ENCODE results near the gene METRN.

METRN gene

DNA sequence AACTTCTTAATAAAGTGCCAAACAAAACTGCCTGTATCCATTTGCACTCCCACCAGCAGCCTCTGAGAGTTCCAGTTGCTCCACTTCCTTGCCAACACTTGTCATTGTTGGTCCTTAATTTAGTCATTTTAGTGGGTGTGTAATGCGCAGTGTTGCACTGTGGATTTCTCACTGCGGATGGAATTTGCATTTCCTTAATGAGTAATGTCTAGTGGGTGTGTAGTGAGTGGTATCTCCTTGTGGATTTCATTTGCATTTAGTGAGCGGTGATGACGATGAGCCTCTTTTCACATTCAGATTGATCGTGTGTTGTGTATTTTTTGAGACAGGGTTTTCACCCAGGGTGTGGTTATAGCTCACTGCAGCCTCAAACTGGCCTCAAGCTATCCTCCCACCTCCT, 41.5 kb downstream of the METRN start:
- TF ChIP-seq, protein P1, sequence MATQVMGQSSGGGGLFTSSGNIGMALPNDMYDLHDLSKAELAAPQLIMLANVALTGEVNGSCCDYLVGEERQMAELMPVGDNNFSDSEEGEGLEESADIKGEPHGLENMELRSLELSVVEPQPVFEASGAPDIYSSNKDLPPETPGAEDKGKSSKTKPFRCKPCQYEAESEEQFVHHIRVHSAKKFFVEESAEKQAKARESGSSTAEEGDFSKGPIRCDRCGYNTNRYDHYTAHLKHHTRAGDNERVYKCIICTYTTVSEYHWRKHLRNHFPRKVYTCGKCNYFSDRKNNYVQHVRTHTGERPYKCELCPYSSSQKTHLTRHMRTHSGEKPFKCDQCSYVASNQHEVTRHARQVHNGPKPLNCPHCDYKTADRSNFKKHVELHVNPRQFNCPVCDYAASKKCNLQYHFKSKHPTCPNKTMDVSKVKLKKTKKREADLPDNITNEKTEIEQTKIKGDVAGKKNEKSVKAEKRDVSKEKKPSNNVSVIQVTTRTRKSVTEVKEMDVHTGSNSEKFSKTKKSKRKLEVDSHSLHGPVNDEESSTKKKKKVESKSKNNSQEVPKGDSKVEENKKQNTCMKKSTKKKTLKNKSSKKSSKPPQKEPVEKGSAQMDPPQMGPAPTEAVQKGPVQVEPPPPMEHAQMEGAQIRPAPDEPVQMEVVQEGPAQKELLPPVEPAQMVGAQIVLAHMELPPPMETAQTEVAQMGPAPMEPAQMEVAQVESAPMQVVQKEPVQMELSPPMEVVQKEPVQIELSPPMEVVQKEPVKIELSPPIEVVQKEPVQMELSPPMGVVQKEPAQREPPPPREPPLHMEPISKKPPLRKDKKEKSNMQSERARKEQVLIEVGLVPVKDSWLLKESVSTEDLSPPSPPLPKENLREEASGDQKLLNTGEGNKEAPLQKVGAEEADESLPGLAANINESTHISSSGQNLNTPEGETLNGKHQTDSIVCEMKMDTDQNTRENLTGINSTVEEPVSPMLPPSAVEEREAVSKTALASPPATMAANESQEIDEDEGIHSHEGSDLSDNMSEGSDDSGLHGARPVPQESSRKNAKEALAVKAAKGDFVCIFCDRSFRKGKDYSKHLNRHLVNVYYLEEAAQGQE (IDR thresholded peaks at IDR 0.05; ENCODE audit: insufficient read depth in 1 of 2, low read depth in 2 of 2, low read length in 2 of 2): no peak
- no peak for TF ChIP-seq POLR2AphosphoS5 (IDR thresholded peaks at IDR 0.05; ENCODE audit: low read depth, low read length)
- TF ChIP-seq FOXP2 (optimal IDR thresholded peaks at IDR 0.05; ENCODE audit: borderline replicate concordance, extremely low read depth, extremely low read length, insufficient read depth): no peak
- TF ChIP-seq SIN3A (IDR thresholded peaks at IDR 0.05; ENCODE audit: borderline replicate concordance, insufficient read depth, low read length): no peak
- TF ChIP-seq TAF1 (IDR thresholded peaks at IDR 0.05; ENCODE audit: borderline replicate concordance, insufficient read depth, low read length): no peak

DNA sequence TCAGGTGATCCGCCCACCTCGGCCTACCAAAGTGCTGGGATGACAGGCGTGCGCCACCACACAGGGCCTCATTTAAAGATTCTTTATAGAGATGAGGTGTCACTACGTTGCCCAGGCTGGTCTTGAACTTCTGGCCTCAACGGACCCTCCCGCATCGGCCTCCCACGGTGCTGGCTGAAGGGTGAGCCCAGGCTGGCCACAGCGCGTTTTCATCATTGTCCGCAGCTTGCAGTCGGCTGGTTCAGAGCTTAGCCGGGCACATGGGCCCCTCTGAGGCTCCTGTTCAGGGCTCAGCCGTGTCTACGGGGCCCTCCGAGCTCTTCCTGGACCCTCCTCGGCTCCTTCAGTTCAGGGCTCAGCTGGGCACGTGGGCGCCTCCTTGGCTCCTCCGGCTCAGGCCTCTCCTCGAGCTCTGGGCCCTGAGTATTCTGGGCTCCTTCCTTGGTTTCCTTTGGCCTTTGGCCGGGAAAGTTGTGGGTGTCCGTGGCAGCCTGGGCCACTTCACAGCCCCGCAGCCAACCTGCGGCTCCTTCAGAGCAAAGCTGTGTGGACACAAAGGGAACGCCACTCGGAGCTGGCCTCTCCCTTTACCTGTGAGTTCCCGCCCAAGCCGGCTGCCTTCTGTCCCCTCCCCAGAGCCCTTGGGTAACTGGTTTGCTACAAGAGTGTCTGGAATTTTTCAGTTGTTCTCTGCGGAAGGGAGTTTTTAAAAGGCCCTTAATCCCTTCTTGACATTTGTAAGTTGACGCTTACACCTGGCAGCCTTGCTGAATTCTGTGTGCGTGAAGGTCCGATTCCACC, 44.4 kb downstream of the METRN start:
- TF ChIP-seq, protein P1 (IDR thresholded peaks at IDR 0.05; ENCODE audit: insufficient read depth in 1 of 2, low read depth in 2 of 2, low read length in 2 of 2): no peak
- TF ChIP-seq SIN3A (IDR thresholded peaks at IDR 0.05; ENCODE audit: borderline replicate concordance, insufficient read depth, low read length) (no peak), TAF1 (IDR thresholded peaks at IDR 0.05; ENCODE audit: borderline replicate concordance, insufficient read depth, low read length) (no peak), FOXP2 (optimal IDR thresholded peaks at IDR 0.05; ENCODE audit: borderline replicate concordance, extremely low read depth, extremely low read length, insufficient read depth) (no peak), POLR2AphosphoS5 (IDR thresholded peaks at IDR 0.05; ENCODE audit: low read depth, low read length) (no peak)

DNA sequence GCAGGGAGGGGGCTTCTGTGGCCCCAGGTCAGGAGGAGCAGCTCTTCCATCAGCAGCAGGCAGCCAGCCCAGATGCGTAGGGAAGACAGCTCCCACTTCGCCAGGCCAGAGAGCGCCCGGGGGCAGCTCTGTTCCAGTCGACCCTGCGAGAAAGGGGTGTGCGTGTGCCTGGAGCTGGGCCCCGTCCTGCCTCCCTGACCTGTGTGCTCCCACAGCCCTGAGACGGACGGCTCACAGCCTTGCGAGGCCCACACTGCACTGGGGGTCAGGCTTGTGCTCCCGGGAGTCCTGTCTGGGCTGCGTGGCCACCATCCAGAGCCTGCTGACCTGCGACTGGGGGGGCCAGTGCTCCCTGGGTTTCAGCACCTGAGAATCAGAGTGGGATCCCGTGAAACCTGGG, 45.1 kb downstream of the METRN start:
- TF ChIP-seq SIN3A (IDR thresholded peaks at IDR 0.05; ENCODE audit: borderline replicate concordance, insufficient read depth, low read length) (no peak), POLR2AphosphoS5 (IDR thresholded peaks at IDR 0.05; ENCODE audit: low read depth, low read length) (no peak), FOXP2 (optimal IDR thresholded peaks at IDR 0.05; ENCODE audit: borderline replicate concordance, extremely low read depth, extremely low read length, insufficient read depth) (no peak), TAF1 (IDR thresholded peaks at IDR 0.05; ENCODE audit: borderline replicate concordance, insufficient read depth, low read length) (no peak)
- TF ChIP-seq, protein P1 (IDR thresholded peaks at IDR 0.05; ENCODE audit: insufficient read depth in 1 of 2, low read depth in 2 of 2, low read length in 2 of 2): no peak

DNA sequence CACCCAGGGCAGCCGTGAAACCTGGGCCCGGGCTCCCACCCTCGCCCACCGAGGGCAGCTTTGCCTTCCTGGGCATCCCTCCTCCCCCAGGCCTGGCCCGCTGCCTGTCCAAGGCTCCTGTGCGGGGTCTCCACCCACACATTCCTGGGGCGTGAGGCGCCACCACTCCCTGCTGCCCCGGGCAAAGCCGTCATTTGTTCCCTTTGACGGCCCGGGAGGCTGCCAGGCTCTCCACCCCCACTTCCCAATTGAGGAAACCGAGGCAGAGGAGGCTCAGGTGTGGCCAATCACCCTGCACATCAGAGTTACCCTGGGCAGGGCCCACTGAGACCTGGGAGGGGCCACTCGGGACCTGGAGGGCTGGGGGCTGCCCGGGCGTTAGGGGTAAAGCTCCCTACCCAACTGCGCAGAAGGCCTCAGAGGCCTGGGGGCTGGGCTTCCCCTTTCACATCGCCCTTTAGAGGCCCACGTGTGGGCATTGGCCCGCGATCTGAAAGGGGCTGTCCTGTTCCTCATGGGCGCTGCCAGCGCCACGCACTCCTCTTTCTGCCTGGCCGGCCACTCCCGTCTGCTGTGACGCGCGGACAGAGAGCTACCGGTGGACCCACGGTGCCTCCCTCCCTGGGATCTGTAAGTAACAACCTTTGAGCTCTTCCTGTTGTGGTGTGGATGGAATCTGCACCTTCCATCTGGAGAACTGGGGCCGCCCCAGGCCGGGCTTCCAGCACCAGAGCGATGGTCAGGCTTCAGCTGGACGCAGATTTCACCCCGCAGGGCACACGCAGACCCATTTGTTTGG, 45.8 kb downstream of the METRN start, which contains the start of gene MSLN:
Gene MSLN (plus strand): TSS at position 190 of the 799 bp plus-strand sequence. CDS start 1,947 bp downstream, outside the sequence.
- TF ChIP-seq FOXP2 (optimal IDR thresholded peaks at IDR 0.05; ENCODE audit: borderline replicate concordance, extremely low read depth, extremely low read length, insufficient read depth) (no peak), SIN3A (IDR thresholded peaks at IDR 0.05; ENCODE audit: borderline replicate concordance, insufficient read depth, low read length) (no peak), TAF1 (IDR thresholded peaks at IDR 0.05; ENCODE audit: borderline replicate concordance, insufficient read depth, low read length) (no peak)
- TF ChIP-seq, protein P1 (IDR thresholded peaks at IDR 0.05; ENCODE audit: insufficient read depth in 1 of 2, low read depth in 2 of 2, low read length in 2 of 2): no peak
